ENCODE results near the gene POU5F1. TPM values are rescaled to one million over a fixed set of nuclear protein-coding genes. Genes with fewer than 3 reads are reported as not detected.
A peak's percentile ranks its signal among the peaks of the same experiment; 100 is the strongest.

POU5F1 gene
- total and polyA plus RNA-seq, 10 donors = 0.57 to 3.7 (median 1.5) TPM

DNA sequence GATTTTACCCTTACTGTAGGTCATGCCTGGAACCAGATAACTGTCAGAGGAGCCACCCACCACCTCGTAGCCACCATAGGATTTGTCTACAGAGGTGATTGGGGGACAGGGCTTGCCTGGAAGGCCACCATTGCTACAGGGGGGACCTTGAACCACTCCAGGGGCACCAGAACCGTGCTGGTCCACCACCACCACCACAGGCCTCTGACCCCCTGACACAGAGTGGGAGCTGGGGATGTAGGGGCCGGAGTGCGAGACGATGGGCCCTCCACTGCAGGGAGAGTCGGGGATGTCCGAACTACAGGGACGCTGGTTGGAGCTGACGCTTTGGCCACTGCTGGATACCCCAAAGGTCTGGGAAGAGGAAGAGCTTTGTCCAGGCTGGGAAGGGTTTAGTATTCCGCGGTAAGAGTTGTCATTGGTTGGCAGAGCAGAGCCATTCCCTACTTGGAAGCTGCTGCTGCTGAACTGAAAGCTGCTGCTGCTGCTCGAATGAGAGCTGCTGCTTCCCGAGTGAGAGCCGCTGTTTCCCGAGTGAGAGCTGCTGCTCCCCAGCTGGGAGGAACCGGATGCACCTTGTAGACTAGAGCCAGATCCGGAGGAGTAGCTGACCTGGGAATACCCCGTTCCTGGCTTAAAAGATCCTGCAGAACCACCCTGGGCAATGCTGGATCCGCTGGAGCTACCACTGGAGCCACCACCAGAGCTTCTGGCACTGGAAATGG is 53.7 kb downstream of the POU5F1 start:
- DNase-seq = peak; percentile 69
- 74 to 82% (median 79%) methylated on average over 17 to 19 of the region's 19 CpGs for WGBS, 5 donors
- Histone ChIP-seq H3K4me3 (peak overlapping the region in 1 of 8 donors; percentile 23), H3K27ac (peak overlapping the region in 4 of 8 donors; percentile 2 to 56 (median 21)), H3K9me3 (no peaks in the 10 kb centered on the region), H3K27me3 (replicated peaks in 1 of 7) (peaks cover 0 to 28% (median 0%) of the 10 kb centered on the region in 7 donors), H3K36me3 (no peaks in the 10 kb centered on the region), H3K4me1 (peaks cover 0 to 22% (median 0%) of the 10 kb centered on the region in 6 donors)
- TF ChIP-seq, protein P1, sequence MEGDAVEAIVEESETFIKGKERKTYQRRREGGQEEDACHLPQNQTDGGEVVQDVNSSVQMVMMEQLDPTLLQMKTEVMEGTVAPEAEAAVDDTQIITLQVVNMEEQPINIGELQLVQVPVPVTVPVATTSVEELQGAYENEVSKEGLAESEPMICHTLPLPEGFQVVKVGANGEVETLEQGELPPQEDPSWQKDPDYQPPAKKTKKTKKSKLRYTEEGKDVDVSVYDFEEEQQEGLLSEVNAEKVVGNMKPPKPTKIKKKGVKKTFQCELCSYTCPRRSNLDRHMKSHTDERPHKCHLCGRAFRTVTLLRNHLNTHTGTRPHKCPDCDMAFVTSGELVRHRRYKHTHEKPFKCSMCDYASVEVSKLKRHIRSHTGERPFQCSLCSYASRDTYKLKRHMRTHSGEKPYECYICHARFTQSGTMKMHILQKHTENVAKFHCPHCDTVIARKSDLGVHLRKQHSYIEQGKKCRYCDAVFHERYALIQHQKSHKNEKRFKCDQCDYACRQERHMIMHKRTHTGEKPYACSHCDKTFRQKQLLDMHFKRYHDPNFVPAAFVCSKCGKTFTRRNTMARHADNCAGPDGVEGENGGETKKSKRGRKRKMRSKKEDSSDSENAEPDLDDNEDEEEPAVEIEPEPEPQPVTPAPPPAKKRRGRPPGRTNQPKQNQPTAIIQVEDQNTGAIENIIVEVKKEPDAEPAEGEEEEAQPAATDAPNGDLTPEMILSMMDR (IDR thresholded peaks at IDR 0.05 in 8 of 11, conservative IDR thresholded peaks at IDR 0.05 in 3 of 11) = no peak
- TF ChIP-seq POLR2A (IDR thresholded peaks at IDR 0.05) = no peak
- TF ChIP-seq POLR2AphosphoS5 (IDR thresholded peaks at IDR 0.05) = peak; percentile 41 to 69 (median 64)
- intact Hi-C loops (cut with DNase I; ENCODE audit: low total_unique reads) = no loop called here

DNA sequence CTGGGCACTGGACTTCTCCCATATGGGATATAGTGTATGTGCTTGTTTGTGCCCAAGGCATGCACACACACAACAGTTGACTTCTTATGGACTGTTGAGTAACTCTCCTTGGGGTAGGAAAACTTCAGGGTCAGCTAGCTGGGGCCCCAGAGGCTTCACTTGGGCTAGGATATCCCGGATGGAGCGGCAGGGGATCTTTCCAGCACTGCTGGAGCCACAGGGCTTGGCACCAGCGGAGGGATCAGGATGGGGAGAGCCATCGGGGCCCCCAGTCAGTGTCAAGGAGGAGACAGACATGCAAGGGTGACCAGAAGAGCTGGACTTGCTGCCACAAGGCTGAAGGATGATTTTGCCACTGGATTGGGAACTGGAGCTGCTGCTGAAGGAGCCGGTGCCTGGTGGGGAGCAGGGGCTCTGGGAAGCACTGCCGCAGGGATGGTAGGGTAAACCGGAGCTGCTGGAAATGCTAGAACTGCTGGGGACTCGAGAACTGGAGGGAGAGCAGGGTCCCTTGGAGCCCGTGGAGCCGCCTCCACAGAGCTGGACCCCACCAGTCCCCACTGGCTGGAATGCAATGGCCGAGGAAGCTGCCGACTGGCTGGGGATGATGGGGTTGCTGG is 54.4 kb downstream of the POU5F1 start:
- H3K36me3 ChIP-seq = no peaks in the 10 kb centered on the region
- peak overlapping the region in 2 of 8 donors; percentile 38 to 57 for H3K27ac ChIP-seq
- H3K27me3 ChIP-seq (replicated peaks in 1 of 7) = peaks cover 0 to 33% (median 0%) of the 10 kb centered on the region in 7 donors
- no peaks in the 10 kb centered on the region for H3K9me3 ChIP-seq
- TF ChIP-seq POLR2A (IDR thresholded peaks at IDR 0.05) = no peak
- TF ChIP-seq, protein P1 (IDR thresholded peaks at IDR 0.05 in 8 of 11, conservative IDR thresholded peaks at IDR 0.05 in 3 of 11) = no peak
- no peak for TF ChIP-seq POLR2AphosphoS5 (IDR thresholded peaks at IDR 0.05)
- peaks cover 0 to 22% (median 0%) of the 10 kb centered on the region in 6 donors for H3K4me1 ChIP-seq
- DNase-seq = peak; percentile 57
- no peak overlapping the region for H3K4me3 ChIP-seq
- 85 to 96% (median 94%) methylated on average over 12 of the region's 12 CpGs for WGBS, 5 donors
- intact Hi-C loops (cut with DNase I; ENCODE audit: low total_unique reads) = no loop called here

DNA sequence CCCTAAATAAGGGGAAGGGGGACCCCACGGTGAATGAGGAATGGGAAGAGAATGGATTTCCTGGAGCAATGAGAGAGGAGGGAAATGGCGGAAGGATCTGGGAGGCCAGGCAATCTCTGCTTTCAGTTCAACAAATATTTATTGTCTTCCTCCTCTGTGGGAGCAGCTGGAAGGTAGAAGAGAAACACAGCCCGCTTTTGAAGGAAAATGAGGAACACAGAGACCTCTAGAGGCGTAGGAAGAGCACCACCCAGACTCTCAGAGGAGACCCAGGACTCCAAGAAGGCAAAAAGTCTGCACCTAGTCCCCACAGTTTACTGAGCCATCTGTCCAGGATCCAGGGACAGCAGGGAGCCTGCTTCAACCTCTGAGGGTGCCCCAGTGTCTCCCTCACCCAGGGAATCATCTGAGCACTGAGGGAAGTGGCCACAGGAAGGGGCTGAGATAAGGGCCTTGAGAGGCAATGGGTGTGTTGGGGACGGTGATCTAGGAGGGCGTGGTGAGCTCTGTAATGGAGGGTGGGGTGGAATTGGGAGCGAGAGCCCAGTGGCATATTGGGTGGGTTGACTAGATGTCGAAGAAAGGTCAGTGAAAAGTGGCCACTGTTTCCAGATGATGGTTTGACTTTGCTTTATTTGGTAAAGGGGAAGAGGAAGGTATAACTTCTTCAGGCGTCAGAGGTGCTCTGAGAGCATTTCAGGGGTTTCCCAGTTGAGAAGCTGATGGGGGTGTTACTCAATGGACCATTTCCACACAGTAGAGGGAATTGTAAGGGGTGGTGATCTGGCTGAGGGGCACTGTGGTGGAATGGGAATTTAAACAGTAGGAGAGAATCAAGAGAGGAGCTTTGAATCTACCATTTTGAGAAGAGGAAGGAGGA is 55.3 kb downstream of the POU5F1 start:
- peak; percentile 9 for DNase-seq
- Histone ChIP-seq H3K4me1 (peaks cover 0 to 22% (median 0%) of the 10 kb centered on the region in 6 donors), H3K27ac (peak overlapping the region in 4 of 8 donors; percentile 5 to 57 (median 40)), H3K36me3 (no peaks in the 10 kb centered on the region), H3K27me3 (replicated peaks in 1 of 7) (peaks cover 0 to 37% (median 0%) of the 10 kb centered on the region in 7 donors), H3K9me3 (no peaks in the 10 kb centered on the region), H3K4me3 (peak overlapping the region in 1 of 8 donors; percentile 7)
- no peak for TF ChIP-seq POLR2A (IDR thresholded peaks at IDR 0.05)
- TF ChIP-seq, protein P1 (IDR thresholded peaks at IDR 0.05 in 8 of 11, conservative IDR thresholded peaks at IDR 0.05 in 3 of 11) = peak in 1 of 11 experiments; percentile 21
- WGBS, 5 donors = 44 to 50% (median 49%) methylated on average over 9 of the region's 9 CpGs
- intact Hi-C loops (cut with DNase I; ENCODE audit: low total_unique reads) = no loop called here

Data from spleen (tissue), 11 donors.